H1 (cell line): ENCODE results near the gene MEA1. TPM values are rescaled to one million over a fixed set of nuclear protein-coding genes. Genes with fewer than 3 reads are reported as not detected.

Source experiments
- CTCF ChIA-PET: fragments of 300-600 bp; sonication (Branson Sonifier 250); formaldehyde crosslinking; loops from one replicate; lab custom pipeline; 2021; ENCODE audit not compliant: partially characterized antibody; lab: Charles Lee
- POLR2A ChIA-PET: fragments of 300-600 bp; sonication (Branson Sonifier 250); formaldehyde crosslinking; loops from one replicate; lab custom pipeline; 2021; ENCODE audit warnings: inconsistent platforms; ENCODE audit not compliant: partially characterized antibody; lab: Charles Lee
- DNase-seq, 2 experiments: peaks; one replicate each; pipeline versions ENCODE4 v3.0.0 to v3.0.0-alpha.2; 2010 to 2022; ENCODE audit warnings: low spot score in 2 of 2, low read depth in 1 of 2, mixed read lengths in 1 of 2
- FAIRE-seq: peaks from 2 replicates; lab custom pipeline; 2011; peaks lifted over from hg19 to GRCh38; lab: Jason Lieb, UNC
- H2AFZ ChIP-seq: 2 replicates; pipeline ENCODE4 v1.8.1; 2012; ENCODE audit warnings: low read length, inconsistent platforms
- H2AK5ac ChIP-seq: 2 replicates; pipeline ENCODE4 v1.6.1; 2013; ENCODE audit warnings: low read depth, low read length
- H2BK120ac ChIP-seq: replicated peaks from 2 replicates; pipeline ENCODE3; 2013; ENCODE audit warnings: low read depth, low read length, inconsistent platforms
- H2BK12ac ChIP-seq: 2 replicates; pipeline ENCODE4 v1.6.1; 2013; ENCODE audit warnings: low read depth, low read length
- H2BK15ac ChIP-seq: 2 replicates; pipeline ENCODE4 v1.6.1; 2013; ENCODE audit warnings: low read length
- H2BK20ac ChIP-seq: 2 replicates; pipeline ENCODE4 v1.6.1; 2013; ENCODE audit warnings: low read length
- H2BK5ac ChIP-seq: 2 replicates; pipeline ENCODE4 v1.6.1; 2013; ENCODE audit warnings: low read depth, low read length
- H3K14ac ChIP-seq: 2 replicates; pipeline ENCODE4 v1.6.1; 2013; ENCODE audit warnings: inconsistent platforms; ENCODE audit not compliant: insufficient read length
- H3K18ac ChIP-seq: 2 replicates; pipeline ENCODE4 v1.6.1; 2013; ENCODE audit warnings: low read length; ENCODE audit errors: extremely low read depth
- H3K23ac ChIP-seq: 2 replicates; pipeline ENCODE4 v1.6.1; 2013; ENCODE audit warnings: inconsistent platforms; ENCODE audit not compliant: insufficient read length
- H3K23me2 ChIP-seq: 2 replicates; pipeline ENCODE4 v1.6.1; 2013; ENCODE audit warnings: low read depth, low read length
- H3K27ac ChIP-seq: 2 replicates; pipeline ENCODE4 v1.6.1; 2011; ENCODE audit warnings: low read depth, low read length, inconsistent platforms
- H3K27me3 ChIP-seq, 4 experiments: replicated peaks in 1 of 4; 1 replicate in 1 of 4; 2 replicates in 3 of 4; pipeline versions ENCODE4 v1.6.1 to v1.8.1; 2011 to 2013; ENCODE audit warnings: low read length in 3 of 4, mild to moderate bottlenecking in 3 of 4, inconsistent platforms in 2 of 4, mixed read lengths in 2 of 4, moderate library complexity in 1 of 4; ENCODE audit not compliant: control insufficient read depth in 3 of 4, insufficient read depth in 3 of 4; ENCODE audit errors: extremely low read depth in 1 of 4
- H3K36me3 ChIP-seq, 4 experiments: 2 replicates each; pipeline versions ENCODE4 v1.6.1 to v1.8.1; 2011 to 2013; ENCODE audit warnings: mild to moderate bottlenecking in 4 of 4, low read length in 3 of 4, moderate library complexity in 2 of 4, control low read depth in 1 of 4, inconsistent platforms in 1 of 4; ENCODE audit not compliant: insufficient read depth in 4 of 4, control insufficient read depth in 2 of 4
- H3K4ac ChIP-seq: replicated peaks from 2 replicates; pipeline ENCODE3; 2013; ENCODE audit warnings: low read length, low read depth, mixed read lengths, inconsistent platforms; ENCODE audit not compliant: insufficient read length
- H3K4me1 ChIP-seq, 4 experiments: replicated peaks in 1 of 4; 1 replicate in 1 of 4; 2 replicates in 3 of 4; pipeline versions ENCODE4 v1.6.1 to v1.8.1; 2011 to 2013; ENCODE audit warnings: low read length in 3 of 4, inconsistent platforms in 2 of 4, mixed read lengths in 1 of 4; ENCODE audit not compliant: insufficient read depth in 4 of 4, control insufficient read depth in 3 of 4
- H3K4me2 ChIP-seq, 2 experiments: 2 replicates each; pipeline versions ENCODE4 v1.6.1 to v1.8.1; 2011 to 2013; ENCODE audit warnings: low read depth in 2 of 2, low read length in 2 of 2, control low read depth in 1 of 2, inconsistent platforms in 1 of 2, mild to moderate bottlenecking in 1 of 2; ENCODE audit not compliant: insufficient read depth in 1 of 2
- H3K4me3 ChIP-seq, 4 experiments: fragments of 200-600, 300-600 bp in 1 of 4; sonication (generic), shearing (Covaris generic), sonication (Bioruptor Twin) in 1 of 4; 2 replicates each; pipeline versions ENCODE4 v1.5.1 to v1.8.1; 2011 to 2016; ENCODE audit warnings: low read length in 4 of 4, low read depth in 3 of 4, control low read depth in 2 of 4, inconsistent platforms in 2 of 4, mild to moderate bottlenecking in 2 of 4, mixed read lengths in 1 of 4, moderate library complexity in 1 of 4; ENCODE audit not compliant: insufficient read depth in 2 of 4; ENCODE audit errors: extremely low read depth in 1 of 4
- H3K56ac ChIP-seq: replicated peaks from 2 replicates; pipeline ENCODE3; 2013; ENCODE audit warnings: low read depth, mild to moderate bottlenecking, mixed read lengths, low read length, inconsistent platforms; ENCODE audit not compliant: insufficient read length
- H3K79me1 ChIP-seq: 2 replicates; pipeline ENCODE4 v1.6.1; 2013; ENCODE audit warnings: low read depth, low read length, control low read depth
- H3K79me2 ChIP-seq, 2 experiments: 2 replicates each; pipeline versions ENCODE4 v1.6.1 to v1.8.1; 2012 to 2013; ENCODE audit warnings: low read length in 2 of 2, mild to moderate bottlenecking in 2 of 2, inconsistent platforms in 1 of 2; ENCODE audit not compliant: insufficient read depth in 2 of 2, control insufficient read depth in 1 of 2
- H3K9ac ChIP-seq, 4 experiments: replicated peaks in 1 of 4; 1 replicate in 1 of 4; 2 replicates in 3 of 4; pipeline versions ENCODE4 v1.6.1 to v1.8.1; 2011 to 2013; ENCODE audit warnings: low read depth in 3 of 4, low read length in 3 of 4, control low read depth in 2 of 4, mild to moderate bottlenecking in 2 of 4, moderate library complexity in 2 of 4, inconsistent platforms in 1 of 4; ENCODE audit errors: extremely low read depth in 1 of 4
- H3K9me3 ChIP-seq, 2 experiments: 2 replicates each; pipeline versions ENCODE4 v1.6.1 to v1.8.1; 2012 to 2013; ENCODE audit warnings: mild to moderate bottlenecking in 2 of 2, moderate library complexity in 2 of 2, control low read depth in 1 of 2, inconsistent platforms in 1 of 2, low read depth in 1 of 2, low read length in 1 of 2, mixed read lengths in 1 of 2; ENCODE audit not compliant: insufficient read depth in 2 of 2
- H4K20me1 ChIP-seq, 2 experiments: replicated peaks in 1 of 2; 2 replicates each; pipeline versions ENCODE3 to v1.8.1; 2011 to 2013; ENCODE audit warnings: inconsistent platforms in 2 of 2, low read length in 2 of 2, mild to moderate bottlenecking in 1 of 2; ENCODE audit not compliant: insufficient read depth in 2 of 2, control insufficient read depth in 1 of 2
- H4K5ac ChIP-seq: 2 replicates; pipeline ENCODE4 v1.6.1; 2013; ENCODE audit warnings: low read length, low read depth, mixed read lengths, inconsistent platforms; ENCODE audit not compliant: insufficient read length
- H4K8ac ChIP-seq: 2 replicates; pipeline ENCODE4 v1.8.0; 2013; ENCODE audit warnings: mild to moderate bottlenecking, moderate library complexity, low read length, inconsistent platforms; ENCODE audit not compliant: insufficient read depth; ENCODE audit errors: extremely low read depth
- H4K91ac ChIP-seq: replicated peaks from 2 replicates; pipeline ENCODE3; 2013; ENCODE audit warnings: low read length, mixed read lengths, inconsistent platforms; ENCODE audit not compliant: insufficient read length
- EP300 ChIP-seq, 2 experiments: IDR thresholded peaks; 1 replicate in 1 of 2; 2 replicates in 1 of 2; pipeline ENCODE4 v1.6.1; 2011 to 2012; ENCODE audit warnings: low read depth in 2 of 2, low read length in 2 of 2, mild to moderate bottlenecking in 2 of 2, borderline replicate concordance in 1 of 2, inconsistent platforms in 1 of 2, moderate library complexity in 1 of 2
- TAF7 ChIP-seq: optimal IDR thresholded peaks from 2 replicates; pipeline ENCODE3; 2011; ENCODE audit warnings: low read depth, mild to moderate bottlenecking, inconsistent platforms, low read length, moderate library complexity, borderline replicate concordance
- WGBS, 2 experiments: shearing (Covaris generic) in 1 of 2; methylation state at CpG; one replicate each; pipeline versions ENCODE4 v1.1.6 to v1.1.7; 2013 to 2015; ENCODE audit warnings: low lambda C conversion rate in 2 of 2, mixed read lengths in 2 of 2, inconsistent platforms in 1 of 2, low coverage in 1 of 2, missing lambda C conversion rate in 1 of 2; ENCODE audit not compliant: insufficient replicate concordance in 2 of 2, insufficient coverage in 1 of 2, insufficient read length in 1 of 2; ENCODE audit errors: extremely low coverage in 1 of 2, missing lambda C conversion rate in 1 of 2; 5-methylcytosine and 5-hydroxymethylcytosine counted together
- polyA plus RNA-seq, 7 experiments: library from polyadenylated mRNA; depleted of rRNA in 3 of 7; stranded (reverse) in 5 of 7; unstranded in 2 of 7; fragments of >200 nt in 5 of 7; fragments of 200-250 nt in 2 of 7; gene quantifications; 1 replicate in 5 of 7; 2 replicates in 1 of 7; 4 replicates in 1 of 7; pipeline versions ENCODE4 v1.2.1 to v1.2.3, GENCODE V29; 2011 to 2013; ENCODE audit warnings: missing spikeins in 2 of 7, mixed read lengths in 2 of 7
- total RNA-seq: library from RNA; stranded (reverse); fragmentation: NEBNext Ultra II Directional; extraction: Animal tissue kit (Norgen Biotek cat#: 25700); gene quantifications from 2 replicates; pipeline ENCODE4 v1.2.1, GENCODE V29; 2021

The MEA1 gene
- total and polyA plus RNA-seq, 2 of the 8 experiments (the other 6 are each of a cell fraction or from before 2014, with no cell fraction given), result 94.2 to 96.4 TPM

- no peaks in the 10 kb centered on the region for H3K9me3 ChIP-seq
- no peak overlapping the region for H3K27ac ChIP-seq
- H2BK5ac ChIP-seq, result no peak overlapping the region
- no peak overlapping the region for H2AFZ ChIP-seq
- H3K23me2 ChIP-seq, result no peaks in the 10 kb centered on the region
- peaks cover 0 to 2% of the 10 kb centered on the region in 2 experiments for H4K20me1 ChIP-seq
- H3K36me3 ChIP-seq, result no peaks in the 10 kb centered on the region; a peak in 1 of 8 replicates
- no peak overlapping the region for H4K8ac ChIP-seq
- H3K4me3 ChIP-seq, result no peak overlapping the region
- peaks cover 0 to 3% (median 0%) of the 10 kb centered on the region in 4 experiments; a peak in 2 of 7 replicates for H3K4me1 ChIP-seq
- no peak overlapping the region for H3K14ac ChIP-seq
- H2BK120ac ChIP-seq, result no peak overlapping the region
- 93% methylated on average over 4 of the region's 4 CpGs; no CpG with 5 or more reads in 1 of the 2 experiments for WGBS, 2 experiments
- no peak overlapping the region for H2BK15ac ChIP-seq
- no peaks in the 10 kb centered on the region for H3K27me3 ChIP-seq
- no peak overlapping the region for H3K4ac ChIP-seq
- H2AK5ac ChIP-seq, result no peak overlapping the region
- no peak overlapping the region for H2BK12ac ChIP-seq
- no peak overlapping the region for H2BK20ac ChIP-seq
- POLR2A ChIA-PET, result interaction anchor here (1.0 to 5.9 kb wide), 5 partner anchors 8 to 58 kb away, joined by 3 to 29 read pairs (median 3); partner anchors contain the start of genes PEX6 and PPP2R5D
- no peak overlapping the region for H3K4me2 ChIP-seq
- no peak overlapping the region for H3K18ac ChIP-seq
- CTCF ChIA-PET, result interaction anchor here (1.2 to 4.2 kb wide), 4 partner anchors 12 to 44 kb away, joined by 3 to 11 read pairs (median 6); partner anchors contain the start of genes KLHDC3 and MEA1
- no peak for FAIRE-seq
- no peak overlapping the region for H4K5ac ChIP-seq
- H3K23ac ChIP-seq, result no peak overlapping the region
- H3K79me2 ChIP-seq, result no peaks in the 10 kb centered on the region
- no peak overlapping the region for H4K91ac ChIP-seq
- no peak for DNase-seq
- H3K9ac ChIP-seq, result no peak overlapping the region
- no peaks in the 10 kb centered on the region; the same call in none of the 2 replicates for H3K79me1 ChIP-seq
- no peak overlapping the region for H3K56ac ChIP-seq
- TF ChIP-seq EP300 (IDR thresholded peaks at IDR 0.05; ENCODE audit: borderline replicate concordance in 1 of 2, low read depth in 2 of 2, low read length in 2 of 2) (no peak), TAF7 (no peak)
Measured at GRCh38 chr6:42969934-42970333, 43.8 kb downstream of the MEA1 start.
